ENCODE measurements around the gene TTF1. TPM values are rescaled to one million over a fixed set of nuclear protein-coding genes. Genes with fewer than 3 reads are reported as not detected.
A peak's percentile ranks its signal among the peaks of the same experiment; 100 is the strongest.

TTF1 gene
- total and polyA plus RNA-seq, 2 of the 13 experiments (the other 11 are each of a cell fraction or from before 2014, with no cell fraction given): 3.4 to 9.8 TPM

- TF ChIP-seq ZNF276 (CRISPR knock-in tag; IDR thresholded peaks at IDR 0.05; ENCODE audit: low read depth) (no peak), ZNF777 (CRISPR knock-in tag; IDR thresholded peaks at IDR 0.05) (peak; percentile 98), ZNF747 (CRISPR knock-in tag; IDR thresholded peaks at IDR 0.05; ENCODE audit: borderline replicate concordance) (peak; percentile 70; the same call in 1 of the 2 replicates), HDAC2 (CRISPR knock-in tag; IDR thresholded peaks at IDR 0.05) (no peak), ZFAT (CRISPR knock-in tag; conservative IDR thresholded peaks at IDR 0.05) (no peak), ZNF513 (CRISPR knock-in tag; conservative IDR thresholded peaks at IDR 0.05) (no peak), ZNF782 (CRISPR knock-in tag; IDR thresholded peaks at IDR 0.05; ENCODE audit: borderline replicate concordance) (no peak), ZBTB42 (CRISPR knock-in tag; IDR thresholded peaks at IDR 0.05) (peak; percentile 25; the same call in 1 of the 2 replicates), JUND (CRISPR knock-in tag; IDR thresholded peaks at IDR 0.05) (no peak), ZZZ3 (CRISPR knock-in tag; IDR thresholded peaks at IDR 0.05; ENCODE audit: borderline replicate concordance) (0 out of 2 replicates have a peak, but pooled peaks have one; percentile 37), ZNF101 (CRISPR knock-in tag; IDR thresholded peaks at IDR 0.05; ENCODE audit: borderline replicate concordance, low read depth) (no peak), KLF9 (CRISPR knock-in tag; IDR thresholded peaks at IDR 0.05; ENCODE audit: low read depth) (no peak), ZNF281 (CRISPR knock-in tag; IDR thresholded peaks at IDR 0.05; ENCODE audit: borderline replicate concordance) (no peak), ESRRA (CRISPR knock-in tag; IDR thresholded peaks at IDR 0.05; ENCODE audit: low read depth) (no peak), ATRX (CRISPR knock-in tag; IDR thresholded peaks at IDR 0.05; ENCODE audit: borderline replicate concordance) (no peak), ZFP36L1 (CRISPR knock-in tag; IDR thresholded peaks at IDR 0.05) (0 out of 2 replicates have a peak, but pooled peaks have one; percentile 17), CENPT (CRISPR knock-in tag; IDR thresholded peaks at IDR 0.05; ENCODE audit: low read depth) (0 out of 2 replicates have a peak, but pooled peaks have one; percentile 49), YEATS4 (CRISPR knock-in tag; IDR thresholded peaks at IDR 0.05; ENCODE audit: borderline replicate concordance) (peak; percentile 74), DZIP1 (CRISPR knock-in tag; IDR thresholded peaks at IDR 0.05) (peak; percentile 81; the same call in 1 of the 2 replicates)
Measured at GRCh38 chr9:132354637-132355355, 51.8 kb downstream of the TTF1 start, which contains the start of gene SETX (continued).

Data from HepG2 (cell line).